K562 (cell line): ENCODE results near the gene CYSRT1. TPM values are rescaled to one million over a fixed set of nuclear protein-coding genes. Genes with fewer than 3 reads are reported as not detected.

ENCODE experiments used
- ATAC-seq: fragments of 200-7000 bp; cut with Tn5 transposase; 3 replicates; pipeline ENCODE4 v1.9.1; 2020; ENCODE audit warnings: moderate library complexity
- BruUV-seq: library from RNA; stranded (reverse); fragments of 400-500 nt; replicated peaks from 2 replicates; lab custom pipeline; 2021; lab: Mats Ljungman, UMichigan
- CTCF ChIA-PET: fragments of 300-600 bp; formaldehyde crosslinking; extraction: SDS; loops from one replicate; lab custom pipeline; 2021; ENCODE audit warnings: low intra/inter-chr PET ratio; lab: Yijun Ruan, JAX
- POLR2A ChIA-PET: fragments of 300-600, 350-650 bp; sonication (Branson Sonifier 250); formaldehyde crosslinking; extraction: SDS; loops from one replicate; lab custom pipeline; 2021; ENCODE audit warnings: antibody characterized with exemption, inconsistent platforms; lab: Yijun Ruan, JAX
- DNase-seq, 4 experiments: peaks; one replicate each; pipeline versions ENCODE4 v3.0.0 to v3.0.0-alpha.2; 2011 to 2018; ENCODE audit warnings: low spot score in 3 of 4, mixed read lengths in 3 of 4; ENCODE audit errors: extremely low read depth in 1 of 4
- FAIRE-seq: peaks from 2 replicates; lab custom pipeline; 2011; peaks lifted over from hg19 to GRCh38; lab: Jason Lieb, UNC
- H2AFZ ChIP-seq: 2 replicates; pipeline ENCODE4 v1.6.0; 2011; ENCODE audit warnings: low read depth, low read length, control low read depth, inconsistent platforms
- H3K27ac ChIP-seq: fragments of 200-600 bp; 3 replicates; pipeline ENCODE4 v1.8.0; 2011; ENCODE audit warnings: low read depth, mild to moderate bottlenecking, control low read depth, inconsistent platforms, low read length, moderate library complexity, mixed read lengths; ENCODE audit errors: extremely low read depth
- H3K27me3 ChIP-seq, 2 experiments: fragments of 300-600 bp in 1 of 2; 2 replicates in 1 of 2; 3 replicates in 1 of 2; pipeline versions ENCODE4 v1.6.0 to v1.8.0; 2011; ENCODE audit warnings: inconsistent platforms in 2 of 2, low read length in 2 of 2, mild to moderate bottlenecking in 1 of 2, mixed read lengths in 1 of 2, moderate library complexity in 1 of 2; ENCODE audit not compliant: control insufficient read depth in 2 of 2, insufficient read depth in 2 of 2
- H3K36me3 ChIP-seq: fragments of 300-600 bp; 3 replicates; pipeline ENCODE4 v1.8.0; 2011; ENCODE audit warnings: mild to moderate bottlenecking, low read length, inconsistent platforms; ENCODE audit not compliant: control insufficient read depth, insufficient read depth
- H3K4me1 ChIP-seq, 2 experiments: fragments of 200-600 bp in 1 of 2; replicated peaks in 1 of 2; 2 replicates in 1 of 2; 3 replicates in 1 of 2; pipeline versions ENCODE4 v1.5.1 to v1.8.0; 2011; ENCODE audit warnings: inconsistent platforms in 2 of 2, low read length in 2 of 2, mild to moderate bottlenecking in 1 of 2, mixed read lengths in 1 of 2, moderate library complexity in 1 of 2; ENCODE audit not compliant: control insufficient read depth in 2 of 2, insufficient read depth in 2 of 2
- H3K4me2 ChIP-seq: 2 replicates; pipeline ENCODE4 v1.6.1; 2011; ENCODE audit warnings: low read length, control low read depth, inconsistent platforms, mixed read lengths; ENCODE audit not compliant: insufficient read depth
- H3K4me3 ChIP-seq: fragments of 200-600 bp; sonication (generic), shearing (Covaris generic); 2 replicates; pipeline ENCODE4 v1.5.1; 2016; ENCODE audit warnings: control low read depth, inconsistent platforms
- H3K79me2 ChIP-seq: fragments of 200-600 bp; 3 replicates; pipeline ENCODE4 v1.8.0; 2011; ENCODE audit warnings: low read length, inconsistent platforms; ENCODE audit not compliant: control insufficient read depth, insufficient read depth
- H3K9ac ChIP-seq, 2 experiments: 2 replicates each; pipeline versions ENCODE4 v1.6.0 to v1.6.1; 2011; ENCODE audit warnings: low read depth in 2 of 2, low read length in 2 of 2, control low read depth in 1 of 2, inconsistent platforms in 1 of 2, mild to moderate bottlenecking in 1 of 2, mixed read lengths in 1 of 2; ENCODE audit not compliant: insufficient read depth in 1 of 2
- H3K9me1 ChIP-seq: one replicate; pipeline ENCODE4 v1.6.0; 2011; ENCODE audit warnings: inconsistent platforms, mild to moderate bottlenecking, low read length, moderate library complexity; ENCODE audit not compliant: control insufficient read depth, insufficient read depth
- H3K9me3 ChIP-seq: replicated peaks from 2 replicates; pipeline ENCODE4 v1.5.1; 2011; ENCODE audit warnings: low read depth, low read length, inconsistent platforms; ENCODE audit not compliant: control insufficient read depth, insufficient read depth
- H4K20me1 ChIP-seq: replicated peaks from 2 replicates; pipeline ENCODE4 v1.6.1; 2011; ENCODE audit warnings: low read length, inconsistent platforms, mixed read lengths; ENCODE audit not compliant: control insufficient read depth, insufficient read depth
- POLR2G ChIP-seq: fragments of 200-400 bp; formaldehyde crosslinking; IDR thresholded peaks from 2 replicates; pipeline ENCODE4 v1.6.1; 2017; ENCODE audit warnings: low read depth, mild to moderate bottlenecking, antibody characterized with exemption, low read length, moderate library complexity
- SMARCA4 ChIP-seq: fragments of 450-650 bp; IDR thresholded peaks from 2 replicates; pipeline ENCODE4 v1.6.1; 2016
- ZBTB12 ChIP-seq: fragments of 250-450 bp; sonication (Bioruptor Pico); IDR thresholded peaks from 2 replicates; pipeline ENCODE4 v1.4.0; 2020
- WGBS: fragments of 100-300 bp; shearing (Covaris generic); methylation state at CpG from one replicate; pipeline ENCODE4 v1.1.6; 2016; ENCODE audit warnings: low coverage, mixed read lengths; ENCODE audit not compliant: insufficient coverage; ENCODE audit errors: missing lambda C conversion rate; 5-methylcytosine and 5-hydroxymethylcytosine counted together
- in situ Hi-C: fragments of 300-500 bp; cut with MboI; formaldehyde crosslinking; loops from 4 replicates; pipeline ENCODE4 v1.15.0; 2018; ENCODE audit warnings: inconsistent platforms, mixed read lengths
- intact Hi-C: fragments of 100-400 bp; cut with micrococcal nuclease; formaldehyde crosslinking; loops from 2 replicates; pipeline ENCODE4 v1.14.2; 2022
- polyA plus RNA-seq, 8 experiments: library from polyadenylated mRNA; depleted of rRNA in 4 of 8; stranded (reverse) in 5 of 8; unstranded in 3 of 8; fragments of >200 nt; fragmentation: Nextera tagmentation in 2 of 8; fragmentation: Illumina TruSeq in 1 of 8; extraction: Ambion mirVana in 2 of 8; extraction: Trizol in 1 of 8; gene quantifications; 2 replicates each; pipeline versions ENCODE4 v1.2.1 to v1.2.3, GENCODE V29; 2011 to 2014; ENCODE audit warnings: inconsistent platforms in 1 of 8, missing spikeins in 1 of 8
- total RNA-seq, 7 experiments: library from RNA; depleted of rRNA in 6 of 7; stranded (reverse); fragments of >200 nt in 6 of 7; fragmentation: Illumina TruSeq in 2 of 7; extraction: Trizol in 2 of 7; gene quantifications; 2 replicates each; pipeline versions ENCODE4 v1.2.1 to v1.2.3, GENCODE V29; 2011 to 2021; ENCODE audit warnings: low replicate concordance in 1 of 7

CYSRT1 gene
- total and polyA plus RNA-seq, 9 of the 15 experiments (the other 6 are each of a cell fraction or from before 2014, with no cell fraction given), result 0.04 to 1.4 (median 0.42) TPM; not detected in 3

- H3K27ac ChIP-seq, result no peak overlapping the region
- in situ Hi-C loops, result no loop called here
- no peaks in the 10 kb centered on the region for H3K9me1 ChIP-seq
- ChIA-PET CTCF (no interaction called here), POLR2A (interaction anchor here (0.6 to 1.2 kb wide), 4 partner anchors 8 to 253 kb away, joined by 3 to 4 read pairs (median 4); no protein-coding TSS in a partner anchor)
- 0 out of 2 replicates have a peak, but pooled peaks cover 2% of the 10 kb centered on the region for H4K20me1 ChIP-seq
- no peak overlapping the region; a peak in 1 of 4 replicates for H3K9ac ChIP-seq
- no peak for FAIRE-seq
- 92% methylated on average over 15 of the region's 17 CpGs for WGBS
- no peak overlapping the region for H3K4me3 ChIP-seq
- TF ChIP-seq SMARCA4 (no peak), POLR2G (0 out of 2 replicates have a peak, but pooled peaks have one; percentile 3)
- TF ChIP-seq, all 486 proteins: peak for 1
- H3K9me3 ChIP-seq, result no peaks in the 10 kb centered on the region
- H3K27me3 ChIP-seq, result no peaks in the 10 kb centered on the region
- ATAC-seq, result no peak
- H3K4me2 ChIP-seq, result no peak overlapping the region
- no peak for DNase-seq
- H2AFZ ChIP-seq, result no peak overlapping the region
- H3K79me2 ChIP-seq, result no peaks in the 10 kb centered on the region
- H3K36me3 ChIP-seq, result peaks cover 60% of the 10 kb centered on the region; the same call in 1 of the 3 replicates
- BruUV-seq, result no TSS peak
- intact Hi-C loops, result no loop called here
- peaks cover 3 to 66% of the 10 kb centered on the region in 2 experiments; a peak in 3 of 5 replicates for H3K4me1 ChIP-seq
Measured at GRCh38 chr9:137179761-137180160, 45.2 kb upstream of the CYSRT1 start.

- BruUV-seq, result no TSS peak
- peaks cover 3 to 66% of the 10 kb centered on the region in 2 experiments; a peak in 3 of 5 replicates for H3K4me1 ChIP-seq
- no peak for TF ChIP-seq ZBTB12
- TF ChIP-seq POLR2G, result peak; percentile 18
Measured at GRCh38 chr9:137180491-137180890, 44.5 kb upstream of the CYSRT1 start.

More at GRCh38 chr9:137180491-137180890, 44.5 kb upstream of the CYSRT1 start:
- no peak for ATAC-seq
- no peak overlapping the region for H3K27ac ChIP-seq
- ChIA-PET POLR2A (interaction anchor here (0.6 to 1.2 kb wide), 4 partner anchors 9 to 21 kb away, joined by 3 to 4 read pairs (median 3); no protein-coding TSS in a partner anchor), CTCF (no interaction called here)
- no peaks in the 10 kb centered on the region for H3K79me2 ChIP-seq
- H3K9ac ChIP-seq, result no peak overlapping the region; a peak in 1 of 4 replicates
- no peak overlapping the region for H3K4me3 ChIP-seq
- no peaks in the 10 kb centered on the region for H3K27me3 ChIP-seq
- WGBS, result 90% methylated on average over 15 of the region's 20 CpGs
- FAIRE-seq, result no peak
- H3K36me3 ChIP-seq, result peaks cover 67% of the 10 kb centered on the region; the same call in 1 of the 3 replicates
- H3K4me2 ChIP-seq, result no peak overlapping the region
- intact Hi-C loops, result no loop called here
- no peaks in the 10 kb centered on the region for H3K9me1 ChIP-seq
- H3K9me3 ChIP-seq, result no peaks in the 10 kb centered on the region
- H4K20me1 ChIP-seq, result 0 out of 2 replicates have a peak, but pooled peaks cover 2% of the 10 kb centered on the region
- no peak for DNase-seq
- no peak overlapping the region for H2AFZ ChIP-seq
- in situ Hi-C loops, result no loop called here
